AG09319 (cell line): ENCODE results near the gene C6orf141.

Source experiments
- DNase-seq: peaks from one replicate; pipeline ENCODE4 v3.0.0-alpha.2; 2010; ENCODE audit warnings: low read depth; ENCODE audit errors: extremely low read depth
- TF ChIP-seq, protein P1 (sequence below): IDR thresholded peaks from 2 replicates; pipeline ENCODE4 v1.5.1; 2011; ENCODE audit warnings: low read depth, mild to moderate bottlenecking, inconsistent platforms, low read length, moderate library complexity

C6orf141 gene

DNA sequence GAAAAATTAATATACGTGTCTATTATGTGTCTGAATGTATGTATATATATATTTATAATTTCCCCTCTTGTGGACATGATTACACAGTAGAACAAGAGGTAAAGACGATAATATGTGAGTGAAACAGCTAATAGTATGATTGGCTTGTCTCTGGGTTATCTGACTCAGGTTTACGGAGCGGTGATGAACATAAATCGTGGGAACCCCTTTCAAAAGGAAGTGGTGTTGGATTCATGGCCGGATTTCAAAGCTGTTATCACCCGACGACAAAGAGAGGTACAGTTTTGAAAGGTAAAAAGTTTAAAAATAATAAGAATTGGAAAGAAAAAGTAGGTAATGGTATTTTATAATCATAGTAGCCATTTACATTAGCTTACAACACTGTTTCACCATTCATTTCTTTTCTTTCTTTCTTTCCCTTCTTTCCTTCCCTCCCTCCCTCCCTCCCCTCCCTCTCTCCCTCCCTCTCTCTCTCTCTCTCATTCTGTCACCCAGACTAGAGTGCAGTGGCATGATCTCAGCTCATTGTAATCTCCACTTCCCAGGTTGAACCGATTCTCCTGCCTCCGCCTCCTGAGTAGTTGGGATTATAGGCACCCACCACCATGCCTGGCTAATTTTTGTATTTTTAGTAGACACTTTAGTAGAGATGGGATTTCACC is 34.9 kb upstream of the C6orf141 start:
- TF ChIP-seq, protein P1, sequence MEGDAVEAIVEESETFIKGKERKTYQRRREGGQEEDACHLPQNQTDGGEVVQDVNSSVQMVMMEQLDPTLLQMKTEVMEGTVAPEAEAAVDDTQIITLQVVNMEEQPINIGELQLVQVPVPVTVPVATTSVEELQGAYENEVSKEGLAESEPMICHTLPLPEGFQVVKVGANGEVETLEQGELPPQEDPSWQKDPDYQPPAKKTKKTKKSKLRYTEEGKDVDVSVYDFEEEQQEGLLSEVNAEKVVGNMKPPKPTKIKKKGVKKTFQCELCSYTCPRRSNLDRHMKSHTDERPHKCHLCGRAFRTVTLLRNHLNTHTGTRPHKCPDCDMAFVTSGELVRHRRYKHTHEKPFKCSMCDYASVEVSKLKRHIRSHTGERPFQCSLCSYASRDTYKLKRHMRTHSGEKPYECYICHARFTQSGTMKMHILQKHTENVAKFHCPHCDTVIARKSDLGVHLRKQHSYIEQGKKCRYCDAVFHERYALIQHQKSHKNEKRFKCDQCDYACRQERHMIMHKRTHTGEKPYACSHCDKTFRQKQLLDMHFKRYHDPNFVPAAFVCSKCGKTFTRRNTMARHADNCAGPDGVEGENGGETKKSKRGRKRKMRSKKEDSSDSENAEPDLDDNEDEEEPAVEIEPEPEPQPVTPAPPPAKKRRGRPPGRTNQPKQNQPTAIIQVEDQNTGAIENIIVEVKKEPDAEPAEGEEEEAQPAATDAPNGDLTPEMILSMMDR = no peak
- no peak for DNase-seq

DNA sequence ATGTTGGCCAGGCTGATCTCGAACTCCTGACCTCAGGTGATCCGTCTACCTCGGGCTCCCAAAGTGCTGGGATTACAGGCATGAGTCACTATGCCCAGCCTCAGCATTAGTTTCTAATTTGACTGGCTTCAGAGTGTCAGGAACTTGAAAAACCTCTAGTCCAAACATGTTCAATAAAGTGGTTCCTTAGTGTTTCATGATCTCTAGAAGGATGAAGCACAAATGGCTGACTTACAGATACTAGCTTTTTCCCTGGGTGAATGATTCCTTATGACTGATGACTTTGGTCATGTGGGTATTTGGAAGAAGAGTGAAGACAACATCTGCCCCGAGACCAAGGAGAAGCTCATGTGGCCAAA is 34.3 kb upstream of the C6orf141 start:
- TF ChIP-seq, protein P1 = no peak
- no peak for DNase-seq

- TF ChIP-seq, protein P1 = no peak
- no peak for DNase-seq
Observed at GRCh38 chr6:49517919-49518318, 32.5 kb upstream of the C6orf141 start.

- no peak for DNase-seq
- TF ChIP-seq, protein P1 = no peak
Observed at GRCh38 chr6:49519660-49520059, 30.8 kb upstream of the C6orf141 start.

GRCh38 chr6:49522710-49523593 is 27.5 kb upstream of the C6orf141 start:
- TF ChIP-seq, protein P1 = no peak
- no peak for DNase-seq

- no peak for DNase-seq
- TF ChIP-seq, protein P1 = no peak
Observed at GRCh38 chr6:49523901-49524300, 26.6 kb upstream of the C6orf141 start.

DNA sequence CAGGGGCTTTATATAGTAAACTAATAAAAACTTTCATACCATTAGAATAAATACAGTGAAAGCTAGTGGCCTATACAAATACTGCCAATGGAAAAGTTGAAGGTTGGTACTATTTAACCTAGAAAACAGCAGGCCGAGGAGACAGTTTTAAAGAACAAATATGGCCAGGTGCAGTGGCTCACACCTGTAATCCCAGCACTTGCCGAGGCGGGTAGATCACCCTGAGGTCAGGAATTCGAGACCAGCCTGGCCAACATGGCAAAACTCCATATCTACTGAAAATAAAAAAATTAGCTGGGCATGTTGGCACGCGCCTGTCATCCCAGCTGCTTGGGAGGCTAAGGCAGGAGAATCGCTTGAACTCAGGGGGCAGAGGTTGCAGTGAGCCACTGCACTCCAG is 25.9 kb upstream of the C6orf141 start:
- TF ChIP-seq, protein P1 = no peak
- DNase-seq = no peak
